GM23338 (cell line): ENCODE results near the gene BTBD16. TPM values are rescaled to one million over a fixed set of nuclear protein-coding genes. Genes with fewer than 3 reads are reported as not detected.

Source experiments
- ATAC-seq: fragments of 200-7000 bp; cut with Tn5 transposase; 3 replicates; pipeline ENCODE4 v1.9.1; 2020
- DNase-seq: peaks from one replicate; pipeline ENCODE4 v3.0.0-alpha.2; 2015; ENCODE audit warnings: low spot score
- H2AFZ ChIP-seq: fragments of 200-600 bp; sonication (generic); 2 replicates; pipeline ENCODE4 v1.8.0; 2016; ENCODE audit warnings: antibody characterized with exemption, mild to moderate bottlenecking, moderate library complexity
- H3F3A ChIP-seq: fragments of 200-600 bp; sonication (generic); replicated peaks from 2 replicates; pipeline ENCODE4 v1.8.0; 2017; ENCODE audit warnings: antibody characterized with exemption, mixed run types, low read depth
- H3K27ac ChIP-seq: fragments of 200-600 bp; sonication (generic); 2 replicates; pipeline ENCODE4 v1.6.1; 2016; ENCODE audit warnings: low read depth
- H3K27me3 ChIP-seq: fragments of 200-600 bp; sonication (generic); 2 replicates; pipeline ENCODE4 v1.8.0; 2016; ENCODE audit warnings: mild to moderate bottlenecking, mixed run types, moderate library complexity; ENCODE audit not compliant: insufficient read depth
- H3K36me3 ChIP-seq: fragments of 200-600 bp; sonication (generic); 2 replicates; pipeline ENCODE4 v1.8.0; 2016; ENCODE audit warnings: mild to moderate bottlenecking; ENCODE audit not compliant: insufficient read depth
- H3K4me1 ChIP-seq: fragments of 200-600 bp; sonication (generic); 2 replicates; pipeline ENCODE4 v1.8.0; 2016; ENCODE audit warnings: mild to moderate bottlenecking, moderate library complexity; ENCODE audit not compliant: insufficient read depth
- H3K4me2 ChIP-seq: fragments of 200-600 bp; sonication (generic); 2 replicates; pipeline ENCODE4 v1.7.1; 2017; ENCODE audit warnings: mixed run types
- H3K4me3 ChIP-seq: fragments of 200-600 bp; sonication (generic); 2 replicates; pipeline ENCODE4 v1.6.1; 2016; ENCODE audit warnings: mixed run types
- H3K79me2 ChIP-seq: fragments of 200-600 bp; sonication (generic); replicated peaks from 2 replicates; pipeline ENCODE4 v1.8.0; 2017; ENCODE audit warnings: mild to moderate bottlenecking; ENCODE audit not compliant: insufficient read depth
- H3K9me2 ChIP-seq: fragments of 200-600 bp; sonication (generic); 2 replicates; pipeline ENCODE4 v1.8.0; 2017; ENCODE audit not compliant: insufficient read depth
- H4K20me1 ChIP-seq: fragments of 200-600 bp; sonication (generic); replicated peaks from 2 replicates; pipeline ENCODE4 v1.8.0; 2017; ENCODE audit warnings: mild to moderate bottlenecking; ENCODE audit not compliant: insufficient read depth
- H3K27ac Mint-ChIP-seq: 2 replicates; pipeline ENCODE4 v1.8.0; 2020; ENCODE audit warnings: inconsistent platforms, mild to moderate bottlenecking, moderate library complexity, mixed read lengths
- H3K27me3 Mint-ChIP-seq: 3 replicates; pipeline ENCODE4 v1.8.0; 2022; ENCODE audit warnings: low read depth, mild to moderate bottlenecking, moderate library complexity, mixed read lengths, inconsistent platforms; ENCODE audit not compliant: insufficient read depth, poor library complexity
- H3K36me3 Mint-ChIP-seq: 3 replicates; pipeline ENCODE4 v1.8.0; 2021; ENCODE audit warnings: low read depth, mild to moderate bottlenecking, inconsistent platforms, moderate library complexity, mixed read lengths
- H3K4me1 Mint-ChIP-seq: 3 replicates; pipeline ENCODE4 v1.8.0; 2020; ENCODE audit warnings: mild to moderate bottlenecking, inconsistent platforms, mixed read lengths
- H3K4me3 Mint-ChIP-seq: 3 replicates; pipeline ENCODE4 v1.8.0; 2021; ENCODE audit warnings: moderate library complexity, mild to moderate bottlenecking, inconsistent platforms, mixed read lengths
- H3K9me3 Mint-ChIP-seq: 3 replicates; pipeline ENCODE4 v1.8.0; 2020; ENCODE audit warnings: moderate library complexity, mild to moderate bottlenecking, inconsistent platforms, mixed read lengths
- CREB1 ChIP-seq: fragments of 250-450 bp; sonication (Bioruptor Pico); IDR thresholded peaks from 2 replicates; pipeline ENCODE4 v1.5.0; 2020; ENCODE audit warnings: low read depth, mild to moderate bottlenecking, moderate library complexity
- CTCF ChIP-seq, 2 experiments: fragments of 200-600 bp in 1 of 2; sonication (generic) in 1 of 2; conservative IDR thresholded peaks; 2 replicates each; pipeline versions ENCODE4 v1.5.1 to v1.6.1; 2016 to 2017; ENCODE audit warnings: antibody characterized with exemption in 2 of 2, low read depth in 2 of 2, mild to moderate bottlenecking in 2 of 2, moderate library complexity in 1 of 2
- EZH2 ChIP-seq: fragments of 200-600 bp; sonication (generic); IDR thresholded peaks from one replicate; pipeline ENCODE4 v1.8.0; 2017; ENCODE audit warnings: antibody characterized with exemption, mild to moderate bottlenecking, low read depth; ENCODE audit not compliant: unreplicated experiment
- EZH2phosphoT487 ChIP-seq: fragments of 200-600 bp; sonication (generic); IDR thresholded peaks from one replicate; pipeline ENCODE4 v1.8.1; 2018; ENCODE audit warnings: antibody characterized with exemption; ENCODE audit not compliant: unreplicated experiment
- JUNB ChIP-seq: IDR thresholded peaks from one replicate; pipeline ENCODE4 v1.6.1; 2016; ENCODE audit warnings: antibody characterized with exemption; ENCODE audit not compliant: unreplicated experiment
- REST ChIP-seq: IDR thresholded peaks from one replicate; pipeline ENCODE4 v1.6.1; 2018; ENCODE audit warnings: antibody characterized with exemption; ENCODE audit not compliant: unreplicated experiment
- STAT1 ChIP-seq: IDR thresholded peaks from one replicate; pipeline ENCODE4 v1.6.1; 2016; ENCODE audit warnings: antibody characterized with exemption; ENCODE audit not compliant: unreplicated experiment
- ZNF114 ChIP-seq: fragments of 250-450 bp; sonication (Bioruptor Pico); IDR thresholded peaks from 2 replicates; pipeline ENCODE4 v1.5.0; 2020; ENCODE audit warnings: mild to moderate bottlenecking, moderate library complexity
- ZNF462 ChIP-seq: fragments of 250-450 bp; sonication (Bioruptor Pico); IDR thresholded peaks from 2 replicates; pipeline ENCODE4 v1.5.0; 2020; ENCODE audit warnings: mild to moderate bottlenecking, moderate library complexity
- polyA plus RNA-seq: library from polyadenylated mRNA; unstranded; fragments of >200 nt; fragmentation: Nextera tagmentation; extraction: Ambion mirVana; gene quantifications from 2 replicates; pipeline ENCODE4 v1.2.1, GENCODE V29; 2016
- total RNA-seq: library from RNA; depleted of rRNA; stranded (reverse); fragments of >200 nt; shearing (Covaris generic); gene quantifications from 2 replicates; pipeline ENCODE4 v1.2.3, GENCODE V29; 2014

BTBD16 gene
- total and polyA plus RNA-seq, 2 experiments from 2014 or later = not detected

GRCh38 chr10:122229666-122230065 is 41.4 kb upstream of the BTBD16 start (continued):
- no peak for TF ChIP-seq ZNF462 (CRISPR knock-in tag)

- Mint-ChIP-seq H3K27me3 (peaks cover 2% of the 10 kb centered on the region), H3K4me1 (no peaks in the 10 kb centered on the region), H3K27ac (no peak overlapping the region), H3K9me3 (no peaks in the 10 kb centered on the region), H3K4me3 (no peak overlapping the region), H3K36me3 (peaks cover 56% of the 10 kb centered on the region)
- Histone ChIP-seq H3K36me3 (peaks cover 27% of the 10 kb centered on the region), H2AFZ (no peak overlapping the region), H3K4me2 (no peak overlapping the region), H3K9me2 (no peaks in the 10 kb centered on the region), H3K79me2 (no peaks in the 10 kb centered on the region), H3K27me3 (no peaks in the 10 kb centered on the region), H3K27ac (no peak overlapping the region), H3F3A (no peaks in the 10 kb centered on the region), H3K4me3 (no peak overlapping the region), H3K4me1 (no peaks in the 10 kb centered on the region), H4K20me1 (no peaks in the 10 kb centered on the region)
- DNase-seq (no peak), ATAC-seq (no peak)
- TF ChIP-seq STAT1 (no peak), CREB1 (no peak)
Measured at GRCh38 chr10:122230222-122230621, 40.9 kb upstream of the BTBD16 start.

GRCh38 chr10:122232769-122233168 is 38.3 kb upstream of the BTBD16 start:
- Mint-ChIP-seq H3K4me1 (no peaks in the 10 kb centered on the region), H3K27me3 (peaks cover 2% of the 10 kb centered on the region), H3K36me3 (peaks cover 46% of the 10 kb centered on the region), H3K9me3 (no peaks in the 10 kb centered on the region), H3K4me3 (no peak overlapping the region), H3K27ac (no peak overlapping the region)
- no peak for DNase-seq
- no peak overlapping the region for H2AFZ ChIP-seq
- H4K20me1 ChIP-seq = no peaks in the 10 kb centered on the region
- no peak overlapping the region for H3K4me2 ChIP-seq
- no peak overlapping the region for H3K4me3 ChIP-seq
- ATAC-seq = no peak
- no peaks in the 10 kb centered on the region for H3K9me2 ChIP-seq
- H3K27ac ChIP-seq = no peak overlapping the region
- peaks cover 20% of the 10 kb centered on the region; the same call in 1 of the 2 replicates for H3K36me3 ChIP-seq
- no peaks in the 10 kb centered on the region for H3F3A ChIP-seq
- no peaks in the 10 kb centered on the region for H3K27me3 ChIP-seq
- H3K4me1 ChIP-seq = no peaks in the 10 kb centered on the region
- H3K79me2 ChIP-seq = no peaks in the 10 kb centered on the region
- TF ChIP-seq JUNB = no peak
- no peak for TF ChIP-seq CREB1
- TF ChIP-seq CTCF (conservative IDR thresholded peaks at IDR 0.05; ENCODE audit: low read depth in 2 of 2) = no peak
- no peak for TF ChIP-seq EZH2
- TF ChIP-seq ZNF114 (CRISPR knock-in tag) = no peak
- no peak for TF ChIP-seq STAT1
- TF ChIP-seq REST = no peak
- TF ChIP-seq EZH2phosphoT487 = no peak
